Neural cell (in vitro differentiated cells): Measurements from ENCODE around the gene TNS4. TPM values are rescaled to one million over a fixed set of nuclear protein-coding genes. Genes with fewer than 3 reads are reported as not detected.

Experiments
- H2AFZ ChIP-seq: fragments of 200-600, 300-800 bp; sonication (generic), shearing (Covaris generic); 2 replicates; pipeline ENCODE4 v1.6.0; 2014; ENCODE audit warnings: low read depth, mild to moderate bottlenecking, antibody characterized with exemption, low read length, moderate library complexity
- H3F3A ChIP-seq: fragments of 200-600 bp; shearing (Covaris generic); 2 replicates; pipeline ENCODE4 v1.6.1; 2016; ENCODE audit warnings: mild to moderate bottlenecking, moderate library complexity, mixed read lengths, antibody characterized with exemption, low read length; ENCODE audit not compliant: insufficient read depth, poor library complexity, severe bottlenecking
- H3K27ac ChIP-seq: fragments of 200-600, 300-800 bp; sonication (generic), shearing (Covaris generic); 2 replicates; pipeline ENCODE4 v1.5.1; 2014; ENCODE audit warnings: mild to moderate bottlenecking, low read length, moderate library complexity
- H3K27me3 ChIP-seq: fragments of 300-800, 200-600 bp; sonication (generic), shearing (Covaris generic); 2 replicates; pipeline ENCODE4 v1.6.0; 2014; ENCODE audit warnings: mild to moderate bottlenecking, low read depth, low read length, moderate library complexity; ENCODE audit not compliant: insufficient read depth
- H3K36me3 ChIP-seq: fragments of 300-800, 200-600 bp; sonication (generic), shearing (Covaris generic); 2 replicates; pipeline ENCODE4 v1.5.1; 2014; ENCODE audit warnings: mild to moderate bottlenecking, antibody characterized with exemption, low read length, moderate library complexity; ENCODE audit not compliant: insufficient read depth
- H3K4me2 ChIP-seq: fragments of 300-800, 200-600 bp; sonication (generic), shearing (Covaris generic); 2 replicates; pipeline ENCODE4 v1.6.0; 2014; ENCODE audit warnings: mild to moderate bottlenecking, low read length
- H3K4me3 ChIP-seq: fragments of 300-800, 200-600 bp; sonication (generic), shearing (Covaris generic); 2 replicates; pipeline ENCODE4 v1.5.1; 2014; ENCODE audit warnings: mild to moderate bottlenecking, low read length, moderate library complexity
- H3K79me2 ChIP-seq: fragments of 200-600 bp; shearing (Covaris generic); replicated peaks from 2 replicates; pipeline ENCODE4 v1.6.0; 2014; ENCODE audit warnings: mild to moderate bottlenecking, low read length, moderate library complexity; ENCODE audit not compliant: insufficient read depth
- H3K9ac ChIP-seq: fragments of 300-800, 200-600 bp; sonication (generic), shearing (Covaris generic); 2 replicates; pipeline ENCODE4 v1.6.1; 2016; ENCODE audit warnings: mild to moderate bottlenecking, low read length, mixed read lengths
- H3K9me2 ChIP-seq: fragments of 200-600 bp; shearing (Covaris generic); 2 replicates; pipeline ENCODE4 v1.6.1; 2016; ENCODE audit warnings: mild to moderate bottlenecking, low read length, mixed read lengths; ENCODE audit not compliant: insufficient read depth
- H3K9me3 ChIP-seq: fragments of 200-600, 300-800 bp; sonication (generic), shearing (Covaris generic); 2 replicates; pipeline ENCODE4 v1.6.1; 2016; ENCODE audit warnings: mild to moderate bottlenecking, mixed run types, low read length, moderate library complexity, mixed read lengths
- H4K20me1 ChIP-seq: fragments of 200-600 bp; shearing (Covaris generic); 2 replicates; pipeline ENCODE4 v1.6.1; 2016; ENCODE audit warnings: mild to moderate bottlenecking, mixed run types; ENCODE audit not compliant: insufficient read depth
- EP300 ChIP-seq: fragments of 450-650 bp; conservative IDR thresholded peaks from 2 replicates; pipeline ENCODE4 v1.6.1; 2014; ENCODE audit warnings: antibody characterized with exemption, mild to moderate bottlenecking, moderate library complexity; ENCODE audit not compliant: poor library complexity, severe bottlenecking
- EZH2 ChIP-seq: fragments of 200-600, 300-800 bp; shearing (Covaris generic), sonication (generic); IDR thresholded peaks from 2 replicates; pipeline ENCODE4 v1.6.1; 2014; ENCODE audit warnings: antibody characterized with exemption, low read length, borderline replicate concordance, mild to moderate bottlenecking; ENCODE audit not compliant: insufficient read depth, poor library complexity, severe bottlenecking
- MXI1 ChIP-seq: fragments of 450-650 bp; conservative IDR thresholded peaks from 2 replicates; pipeline ENCODE4 v1.6.1; 2014; ENCODE audit warnings: antibody characterized with exemption, mild to moderate bottlenecking; ENCODE audit not compliant: poor library complexity, severe bottlenecking
- POLR2AphosphoS5 ChIP-seq: IDR thresholded peaks from 2 replicates; pipeline ENCODE4 v1.6.1; 2012
- RAD21 ChIP-seq: fragments of 450-650 bp; conservative IDR thresholded peaks from 2 replicates; pipeline ENCODE4 v1.6.1; 2014; ENCODE audit warnings: antibody characterized with exemption, mild to moderate bottlenecking, moderate library complexity
- SMC3 ChIP-seq: fragments of 450-650 bp; conservative IDR thresholded peaks from 2 replicates; pipeline ENCODE4 v1.6.1; 2014; ENCODE audit warnings: antibody characterized with exemption, mild to moderate bottlenecking, moderate library complexity; ENCODE audit not compliant: poor library complexity
- TAF1 ChIP-seq: IDR thresholded peaks from 2 replicates; pipeline ENCODE4 v1.6.1; 2012; ENCODE audit warnings: low read depth
- polyA plus RNA-seq: library from polyadenylated mRNA; depleted of rRNA; stranded (reverse); fragments of >200 nt; gene quantifications from 2 replicates; pipeline ENCODE4 v1.2.3, GENCODE V29; 2014
- TF ChIP-seq, protein P1 (sequence below): IDR thresholded peaks from 2 replicates; pipeline ENCODE4 v1.6.1; 2012; ENCODE audit warnings: borderline replicate concordance
- TF ChIP-seq, protein P2 (sequence below): fragments of 450-650 bp; IDR thresholded peaks from 2 replicates; pipeline ENCODE4 v1.5.1; 2014; ENCODE audit warnings: antibody characterized with exemption, mild to moderate bottlenecking, moderate library complexity; ENCODE audit not compliant: poor library complexity, severe bottlenecking

The TNS4 gene
- polyA plus RNA-seq, 1 donor from 2014 or later, result not detected

DNA sequence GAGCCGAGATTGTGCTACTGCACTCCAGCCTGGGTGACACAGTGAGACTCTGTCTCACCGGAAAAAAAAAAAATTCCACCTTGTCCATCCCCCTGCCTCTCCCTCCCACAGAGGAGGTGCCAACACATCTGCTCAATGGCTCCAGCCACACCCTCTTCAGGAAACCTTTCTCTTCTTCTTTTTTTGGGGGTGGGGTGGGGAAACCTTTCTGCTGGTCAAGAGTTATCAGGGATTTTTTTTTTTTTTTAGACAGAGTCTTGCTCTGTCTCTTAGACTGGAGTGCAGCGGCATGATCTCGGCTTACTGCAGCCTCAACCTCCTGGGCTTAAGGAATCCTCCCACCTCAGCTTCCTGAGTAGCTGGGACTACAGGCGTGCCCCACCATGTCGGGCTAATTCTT is 18.7 kb downstream of the TNS4 start:
- H3K36me3 ChIP-seq, result no peaks in the 10 kb centered on the region
- H3K27me3 ChIP-seq, result no peaks in the 10 kb centered on the region
- H3K79me2 ChIP-seq, result no peaks in the 10 kb centered on the region
- H4K20me1 ChIP-seq, result no peaks in the 10 kb centered on the region
- TF ChIP-seq EZH2 (no peak), SMC3 (no peak), POLR2AphosphoS5 (no peak), MXI1 (no peak), EP300 (no peak), RAD21 (no peak), TAF1 (no peak)
- TF ChIP-seq, protein P1, sequence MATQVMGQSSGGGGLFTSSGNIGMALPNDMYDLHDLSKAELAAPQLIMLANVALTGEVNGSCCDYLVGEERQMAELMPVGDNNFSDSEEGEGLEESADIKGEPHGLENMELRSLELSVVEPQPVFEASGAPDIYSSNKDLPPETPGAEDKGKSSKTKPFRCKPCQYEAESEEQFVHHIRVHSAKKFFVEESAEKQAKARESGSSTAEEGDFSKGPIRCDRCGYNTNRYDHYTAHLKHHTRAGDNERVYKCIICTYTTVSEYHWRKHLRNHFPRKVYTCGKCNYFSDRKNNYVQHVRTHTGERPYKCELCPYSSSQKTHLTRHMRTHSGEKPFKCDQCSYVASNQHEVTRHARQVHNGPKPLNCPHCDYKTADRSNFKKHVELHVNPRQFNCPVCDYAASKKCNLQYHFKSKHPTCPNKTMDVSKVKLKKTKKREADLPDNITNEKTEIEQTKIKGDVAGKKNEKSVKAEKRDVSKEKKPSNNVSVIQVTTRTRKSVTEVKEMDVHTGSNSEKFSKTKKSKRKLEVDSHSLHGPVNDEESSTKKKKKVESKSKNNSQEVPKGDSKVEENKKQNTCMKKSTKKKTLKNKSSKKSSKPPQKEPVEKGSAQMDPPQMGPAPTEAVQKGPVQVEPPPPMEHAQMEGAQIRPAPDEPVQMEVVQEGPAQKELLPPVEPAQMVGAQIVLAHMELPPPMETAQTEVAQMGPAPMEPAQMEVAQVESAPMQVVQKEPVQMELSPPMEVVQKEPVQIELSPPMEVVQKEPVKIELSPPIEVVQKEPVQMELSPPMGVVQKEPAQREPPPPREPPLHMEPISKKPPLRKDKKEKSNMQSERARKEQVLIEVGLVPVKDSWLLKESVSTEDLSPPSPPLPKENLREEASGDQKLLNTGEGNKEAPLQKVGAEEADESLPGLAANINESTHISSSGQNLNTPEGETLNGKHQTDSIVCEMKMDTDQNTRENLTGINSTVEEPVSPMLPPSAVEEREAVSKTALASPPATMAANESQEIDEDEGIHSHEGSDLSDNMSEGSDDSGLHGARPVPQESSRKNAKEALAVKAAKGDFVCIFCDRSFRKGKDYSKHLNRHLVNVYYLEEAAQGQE, result no peak
- TF ChIP-seq, protein P2, sequence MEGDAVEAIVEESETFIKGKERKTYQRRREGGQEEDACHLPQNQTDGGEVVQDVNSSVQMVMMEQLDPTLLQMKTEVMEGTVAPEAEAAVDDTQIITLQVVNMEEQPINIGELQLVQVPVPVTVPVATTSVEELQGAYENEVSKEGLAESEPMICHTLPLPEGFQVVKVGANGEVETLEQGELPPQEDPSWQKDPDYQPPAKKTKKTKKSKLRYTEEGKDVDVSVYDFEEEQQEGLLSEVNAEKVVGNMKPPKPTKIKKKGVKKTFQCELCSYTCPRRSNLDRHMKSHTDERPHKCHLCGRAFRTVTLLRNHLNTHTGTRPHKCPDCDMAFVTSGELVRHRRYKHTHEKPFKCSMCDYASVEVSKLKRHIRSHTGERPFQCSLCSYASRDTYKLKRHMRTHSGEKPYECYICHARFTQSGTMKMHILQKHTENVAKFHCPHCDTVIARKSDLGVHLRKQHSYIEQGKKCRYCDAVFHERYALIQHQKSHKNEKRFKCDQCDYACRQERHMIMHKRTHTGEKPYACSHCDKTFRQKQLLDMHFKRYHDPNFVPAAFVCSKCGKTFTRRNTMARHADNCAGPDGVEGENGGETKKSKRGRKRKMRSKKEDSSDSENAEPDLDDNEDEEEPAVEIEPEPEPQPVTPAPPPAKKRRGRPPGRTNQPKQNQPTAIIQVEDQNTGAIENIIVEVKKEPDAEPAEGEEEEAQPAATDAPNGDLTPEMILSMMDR, result no peak
- H3K4me3 ChIP-seq, result no peak overlapping the region
- H3K9ac ChIP-seq, result no peak overlapping the region
- no peak overlapping the region for H3K27ac ChIP-seq
- no peaks in the 10 kb centered on the region for H3K9me2 ChIP-seq
- no peaks in the 10 kb centered on the region for H3K9me3 ChIP-seq
- H2AFZ ChIP-seq, result no peak overlapping the region
- no peak overlapping the region for H3K4me2 ChIP-seq
- H3F3A ChIP-seq, result no peaks in the 10 kb centered on the region

DNA sequence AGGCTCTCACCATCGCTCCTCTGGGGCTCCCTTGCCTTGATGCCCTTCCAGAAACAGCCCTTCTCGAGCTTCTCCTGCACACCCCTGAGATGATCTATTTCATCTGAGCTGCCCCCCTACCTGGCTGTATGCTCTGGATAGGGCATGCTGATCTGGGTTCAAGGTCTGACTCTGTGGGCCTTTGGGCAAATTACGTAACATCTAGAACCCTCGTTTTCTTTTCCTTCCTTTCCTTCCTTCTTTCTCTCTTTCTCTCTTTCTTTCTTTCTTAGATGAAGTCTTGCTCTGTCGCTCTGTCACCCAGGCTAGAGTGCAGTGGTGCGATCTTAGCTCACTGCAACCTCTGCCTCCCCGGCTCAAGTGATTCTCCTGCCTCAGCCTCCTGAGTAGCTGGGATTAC is 20.3 kb downstream of the TNS4 start:
- Histone ChIP-seq H2AFZ (no peak overlapping the region), H4K20me1 (no peaks in the 10 kb centered on the region)
- TF ChIP-seq, protein P2, result no peak
- TF ChIP-seq EZH2, result no peak
- TF ChIP-seq, protein P1, result no peak
- no peak for TF ChIP-seq POLR2AphosphoS5
- no peak for TF ChIP-seq TAF1
- TF ChIP-seq MXI1, result no peak
- no peak for TF ChIP-seq RAD21
- no peak for TF ChIP-seq SMC3
- no peak for TF ChIP-seq EP300

More for the DNA sequence above, 20.3 kb downstream of the TNS4 start:
- H3K9ac ChIP-seq, result no peak overlapping the region
- H3K9me3 ChIP-seq, result no peaks in the 10 kb centered on the region
- H3K4me2 ChIP-seq, result no peak overlapping the region
- no peak overlapping the region for H3K27ac ChIP-seq
- no peaks in the 10 kb centered on the region for H3K79me2 ChIP-seq
- H3K4me3 ChIP-seq, result no peak overlapping the region
- H3K27me3 ChIP-seq, result no peaks in the 10 kb centered on the region
- no peaks in the 10 kb centered on the region for H3K9me2 ChIP-seq
- no peaks in the 10 kb centered on the region for H3K36me3 ChIP-seq
- no peaks in the 10 kb centered on the region for H3F3A ChIP-seq
